HG02571 (cell line): ENCODE data around the gene OXCT2.
"Not testable (repeated sequence)": the region's sequence is repeated elsewhere in the genome, so short reads cannot be mapped to it uniquely, and the experiment has no call there.

Experiments
- ATAC-seq: cut with Tn5 transposase; IDR thresholded peaks from one replicate; pipeline ENCODE4 v1.9.1; 2021; ENCODE audit warnings: mild to moderate bottlenecking, moderate library complexity; ENCODE audit not compliant: unreplicated experiment

OXCT2 gene

DNA sequence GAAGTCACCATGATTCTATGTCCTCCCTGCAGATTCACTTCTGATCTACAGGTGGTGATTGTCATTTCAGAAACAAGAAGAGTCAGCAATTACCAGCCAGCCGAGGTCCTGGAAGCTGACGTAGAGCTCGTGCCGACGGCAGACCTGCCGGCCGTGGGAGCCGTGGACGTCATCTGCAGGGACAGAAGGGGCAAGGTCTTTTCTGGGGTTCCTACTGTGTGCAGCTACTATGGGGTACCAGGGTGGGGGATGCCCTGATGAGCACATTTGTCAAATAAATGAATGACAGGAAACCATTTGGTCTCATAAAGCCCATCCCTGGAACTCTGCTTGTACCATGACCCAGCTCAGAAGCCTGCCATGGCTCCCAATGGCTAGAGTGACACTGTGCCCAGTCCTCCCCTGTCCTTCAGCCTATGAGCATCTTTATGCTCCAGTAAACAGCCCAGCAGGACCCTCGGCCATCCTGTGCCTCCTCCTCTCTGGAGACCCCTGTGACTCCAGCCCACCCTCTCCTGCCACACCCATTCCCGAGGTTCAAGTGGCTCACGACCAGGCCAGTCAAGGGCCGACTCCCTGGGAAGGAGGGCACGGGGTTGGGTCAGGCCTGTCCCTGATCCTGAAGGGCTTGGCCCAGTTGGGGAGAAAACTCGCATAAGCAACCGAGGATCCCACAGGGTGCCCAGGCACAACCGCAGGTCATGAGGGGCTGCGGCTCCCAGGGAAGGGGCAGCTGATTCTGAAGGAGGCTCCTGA lies 7.4 kb downstream of the OXCT2 start:
- ATAC-seq, result not testable (repeated sequence)

- ATAC-seq, result no peak
These were observed 8.3 kb downstream of the OXCT2 start for GRCh38 chr1:39762550-39763540.

DNA sequence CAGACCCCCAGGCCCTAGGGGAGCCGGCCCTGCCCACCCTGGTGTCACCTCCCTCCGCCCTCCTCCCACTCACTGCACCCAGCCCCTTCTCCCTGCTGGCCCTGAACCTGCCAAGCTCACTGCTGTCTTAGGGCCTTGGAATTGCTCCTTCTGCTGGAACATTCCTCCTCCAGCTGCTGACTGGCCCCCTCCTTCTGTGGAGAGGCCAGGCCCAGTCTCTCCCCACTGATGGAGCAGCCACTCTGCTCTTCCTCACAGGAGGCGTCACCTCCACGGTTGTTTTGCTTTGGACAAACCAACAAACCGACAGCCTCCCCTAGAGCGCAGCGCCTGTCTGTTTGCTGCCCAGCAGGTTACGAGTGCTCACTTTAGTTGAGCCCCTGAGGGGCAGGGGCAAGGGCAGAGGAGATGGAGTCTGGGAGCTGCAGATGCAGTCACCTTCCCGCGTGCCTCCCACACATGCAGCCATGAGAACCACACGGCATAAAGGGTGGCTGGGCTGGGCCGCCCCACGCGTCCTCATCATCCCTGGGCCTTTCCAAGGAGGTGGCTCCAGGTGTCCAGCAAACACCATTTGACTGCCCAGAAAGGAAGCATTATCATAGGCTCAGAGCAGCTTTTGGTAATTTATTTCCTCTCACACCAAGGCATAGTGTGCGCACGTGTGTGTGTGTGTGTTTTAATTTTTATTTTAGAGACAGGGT lies 9.4 kb downstream of the OXCT2 start:
- no peak for ATAC-seq

GRCh38 chr1:39761016-39761415 lies 10.1 kb downstream of the OXCT2 start:
- no peak for ATAC-seq

DNA sequence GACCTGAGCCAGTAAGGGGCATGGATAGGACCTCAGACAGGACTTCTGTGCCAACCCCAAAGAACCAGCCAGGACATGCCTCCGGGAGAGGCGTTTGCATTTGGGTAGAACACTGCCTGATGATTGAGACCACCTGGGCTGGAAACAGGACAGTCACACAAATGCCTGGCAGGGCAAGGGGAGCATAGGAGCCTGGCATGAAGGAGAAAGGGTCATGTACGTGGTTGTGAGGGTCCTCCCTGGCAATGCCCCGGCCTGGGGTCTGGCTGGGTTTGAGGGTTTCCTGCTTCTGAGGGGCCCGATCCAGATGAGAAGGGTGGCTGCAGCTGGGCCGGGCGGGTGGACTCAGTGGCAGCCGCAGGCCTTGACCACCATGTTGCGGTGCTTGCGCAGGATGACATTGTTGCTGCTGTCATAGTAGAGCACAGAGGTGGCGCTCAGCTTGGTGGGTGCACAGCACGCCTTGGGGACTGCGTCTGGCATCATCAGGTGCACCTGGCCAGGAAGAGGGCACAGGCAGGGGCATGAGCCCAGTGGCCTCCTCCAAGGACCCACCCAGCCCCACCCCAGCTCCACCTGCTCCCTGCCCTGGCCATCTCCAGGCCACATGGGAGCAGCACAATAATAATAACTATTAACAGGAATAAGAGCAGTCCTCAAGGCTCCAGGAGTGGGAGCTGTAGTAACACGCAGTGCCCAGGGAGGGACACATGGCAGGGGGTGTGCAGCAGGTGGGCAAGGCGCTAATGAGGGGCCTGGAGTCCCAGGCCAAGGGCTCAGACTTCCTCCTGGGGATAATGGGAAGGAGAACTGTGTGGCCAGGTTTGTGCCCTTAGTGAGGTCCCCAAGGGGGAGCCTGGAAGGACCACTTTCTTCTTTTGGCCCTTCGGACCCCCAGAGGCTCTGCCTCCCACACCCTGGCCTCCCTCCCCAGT lies 10.8 kb downstream of the OXCT2 start:
- no peak for ATAC-seq

DNA sequence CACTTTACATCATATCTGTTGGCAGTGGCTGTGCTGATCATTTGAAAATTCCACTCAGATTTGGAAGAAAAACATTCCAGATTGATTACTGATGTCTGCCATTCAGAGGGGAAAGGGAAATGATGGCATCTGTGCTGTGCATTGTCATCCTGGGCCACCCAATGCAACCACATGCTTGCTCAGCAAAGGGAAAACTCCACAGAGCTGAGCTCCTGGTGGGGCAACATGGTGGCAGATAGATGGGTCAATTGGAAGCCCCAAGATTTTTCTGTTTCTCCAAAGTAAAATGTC lies 11.8 kb downstream of the OXCT2 start:
- ATAC-seq, result no peak

GRCh38 chr1:39758556-39759435 lies 12.4 kb downstream of the OXCT2 start:
- ATAC-seq, result no peak

- ATAC-seq, result no peak
These were observed 13.6 kb downstream of the OXCT2 start for GRCh38 chr1:39757501-39757900.

GRCh38 chr1:39755965-39756659 lies 15.0 kb downstream of the OXCT2 start:
- no peak for ATAC-seq

DNA sequence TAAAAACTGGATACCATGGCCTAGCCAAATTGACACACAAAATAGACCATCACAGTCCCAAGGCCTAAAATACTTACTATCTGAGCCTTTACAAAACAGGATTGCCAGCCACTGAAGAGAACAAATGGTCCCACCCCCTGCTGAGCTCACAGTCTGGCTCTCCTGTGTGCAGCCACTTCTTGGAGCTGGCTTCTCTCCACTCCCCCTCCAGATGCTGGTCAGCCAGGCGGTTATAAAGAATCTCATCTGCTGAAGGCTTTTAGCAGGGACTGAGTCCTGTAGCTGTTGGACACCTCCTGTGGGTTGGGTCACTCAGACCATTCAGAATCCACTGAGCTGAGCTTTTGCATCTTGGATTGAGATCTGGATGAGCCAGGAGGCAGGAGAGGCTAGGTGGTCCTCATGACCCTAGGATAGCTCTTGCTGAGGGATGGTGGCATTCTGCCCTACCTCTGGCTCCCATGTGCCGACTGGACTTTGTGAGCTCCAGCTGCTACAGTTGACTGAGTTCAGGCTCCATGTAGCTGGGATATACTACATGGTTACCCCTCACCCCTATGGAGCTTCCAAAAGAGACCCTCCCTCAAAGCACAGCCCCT lies 16.1 kb downstream of the OXCT2 start:
- ATAC-seq, result no peak

DNA sequence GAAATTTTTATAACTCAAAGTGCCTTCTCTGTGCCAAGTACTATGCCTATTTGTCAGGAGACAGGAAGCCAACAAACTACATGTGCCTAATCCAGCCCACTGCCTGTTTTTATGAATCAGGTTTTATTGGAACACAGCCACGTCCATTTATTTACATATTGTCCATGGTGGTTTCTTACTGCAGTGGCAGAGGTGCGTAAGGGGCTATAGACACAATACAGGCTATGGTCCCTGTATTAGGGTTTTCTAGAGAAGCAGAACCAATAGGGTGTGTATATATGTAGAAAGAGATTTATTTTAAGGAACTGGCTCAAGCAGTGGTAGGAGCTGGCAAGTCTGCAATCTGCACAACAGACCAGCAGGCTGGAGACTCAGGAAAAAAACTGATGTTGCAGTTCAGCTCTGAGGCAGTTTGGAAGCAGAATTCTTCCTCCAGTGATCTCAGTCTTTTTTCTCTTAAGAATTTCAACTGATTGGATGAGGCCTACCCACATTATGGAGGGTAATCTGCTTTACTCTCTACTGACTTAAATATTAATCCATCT lies 17.1 kb downstream of the OXCT2 start:
- ATAC-seq, result no peak

- ATAC-seq, result no peak
These were observed 17.8 kb downstream of the OXCT2 start for GRCh38 chr1:39753132-39754025.

- no peak for ATAC-seq
These were observed 18.4 kb downstream of the OXCT2 start for GRCh38 chr1:39752703-39753102.

- no peak for ATAC-seq
These were observed 19.6 kb downstream of the OXCT2 start for GRCh38 chr1:39751595-39751994.

GRCh38 chr1:39745016-39745670 lies 26.0 kb downstream of the OXCT2 start:
- no peak for ATAC-seq

DNA sequence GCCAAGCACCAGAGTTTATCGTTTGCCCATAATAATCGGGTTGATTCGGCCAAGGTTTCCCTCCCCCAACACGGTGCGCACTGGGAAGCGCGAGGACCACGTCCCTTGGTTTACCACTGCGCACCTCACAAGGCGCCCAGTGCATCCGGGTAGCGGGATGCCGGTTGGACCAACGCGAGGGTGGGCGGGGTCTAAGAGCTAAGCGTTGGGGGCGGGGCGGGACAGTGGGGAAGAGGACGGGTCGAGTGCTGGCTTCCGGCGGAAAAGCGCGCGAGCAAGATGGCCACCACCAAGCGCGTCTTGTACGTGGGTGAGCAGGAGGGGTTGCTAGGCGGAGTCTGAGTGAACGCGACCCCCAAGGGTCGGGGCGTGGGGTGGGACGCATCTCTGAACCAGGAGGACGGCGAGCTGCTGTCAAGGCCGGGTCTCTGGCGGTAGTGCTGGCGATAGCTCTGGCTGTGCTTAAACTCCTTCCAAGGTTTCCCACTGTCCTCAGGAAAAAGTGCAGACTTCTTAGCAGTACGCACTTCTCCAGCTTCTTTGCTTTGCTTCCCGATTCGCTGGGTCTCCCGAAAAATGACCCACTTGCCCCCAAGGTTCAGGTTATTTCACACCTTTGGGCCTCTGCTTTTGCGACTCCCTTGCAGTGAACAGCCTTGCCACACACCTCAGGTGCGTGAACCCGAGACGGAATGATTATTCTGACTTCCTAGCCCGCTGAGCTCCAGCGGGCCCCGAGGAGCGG lies 32.4 kb downstream of the OXCT2 start, which contains the start of gene PPIE:
PPIE (plus strand) TSS at position 261 of the 745 bp plus-strand sequence; CDS start at position 280, 19 bp downstream.
- peak; percentile 88 for ATAC-seq
